Measurements from ENCODE around the gene MAGI3.

Gene MAGI3

DNA sequence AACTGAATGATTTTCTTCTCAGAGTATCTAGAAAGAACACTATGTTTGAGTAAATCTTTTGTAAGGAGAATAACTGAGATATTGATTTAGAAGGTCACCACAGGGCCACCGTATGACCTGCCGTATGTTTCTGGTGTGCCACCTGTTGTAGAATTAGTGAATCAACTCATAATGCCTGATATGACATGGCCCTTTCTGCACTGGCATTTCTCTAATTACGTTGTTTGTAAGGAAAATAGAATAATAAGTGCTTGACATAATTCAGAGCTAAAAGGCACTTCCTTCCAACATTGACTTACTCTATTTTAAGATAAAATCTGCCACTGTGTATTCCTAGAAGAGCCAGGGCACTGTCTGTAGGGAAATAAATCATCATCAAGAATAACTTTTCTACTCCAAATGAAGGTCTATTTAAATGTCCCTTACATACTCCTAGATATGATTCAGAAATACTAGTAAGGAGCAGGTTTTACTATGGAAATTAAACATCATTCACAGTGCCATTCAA lies 267.3 kb downstream of the MAGI3 start:
- no peak for DNase-seq (ENCODE audit: low read depth in 2 of 2)

GRCh38 chr1:113659035-113659434 lies 268.7 kb downstream of the MAGI3 start:
- DNase-seq (ENCODE audit: low read depth in 2 of 2), result no peak

- DNase-seq (ENCODE audit: low read depth in 2 of 2), result no peak
Observed at GRCh38 chr1:113659556-113659955, 269.2 kb downstream of the MAGI3 start.

DNA sequence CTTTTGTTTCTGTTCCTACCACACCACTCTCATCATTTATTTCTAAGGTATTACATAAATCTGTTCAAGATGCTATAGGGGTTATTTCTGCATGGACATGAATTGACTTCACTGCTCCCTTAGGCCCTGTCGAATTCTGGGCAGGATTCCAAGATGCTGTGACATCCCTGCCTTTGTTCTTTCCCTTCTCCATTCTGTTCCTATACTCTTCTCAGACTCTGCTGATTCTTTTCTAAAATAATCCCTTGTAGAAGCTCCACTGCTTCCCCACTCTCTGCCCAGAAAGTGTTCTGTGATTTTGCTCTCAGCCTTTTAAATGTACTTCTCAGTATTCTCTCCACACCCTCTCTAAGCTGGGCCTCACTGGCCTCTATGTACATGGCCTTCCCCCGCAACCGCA lies 269.8 kb downstream of the MAGI3 start:
- no peak for DNase-seq (ENCODE audit: low read depth in 2 of 2)

DNA sequence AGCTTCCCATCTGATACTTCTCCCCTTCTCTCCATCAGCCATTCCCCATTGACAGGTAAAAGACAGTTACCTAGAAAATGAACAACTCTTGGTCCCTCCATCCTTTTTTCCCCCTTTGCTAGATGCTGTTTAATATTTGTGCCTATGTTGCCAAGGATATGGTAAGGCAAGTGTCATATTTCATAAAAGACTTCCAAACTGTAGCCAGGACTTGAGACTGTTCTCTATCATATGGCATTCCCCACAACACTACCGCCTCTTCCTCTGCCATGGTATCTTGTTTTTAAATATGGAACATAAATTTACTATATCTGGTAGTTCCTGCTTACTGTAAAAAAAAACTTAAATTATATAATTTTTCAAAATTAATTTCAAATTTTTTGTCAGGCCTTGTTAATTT lies 271.8 kb downstream of the MAGI3 start:
- no peak for DNase-seq (ENCODE audit: low read depth in 2 of 2)

- DNase-seq (ENCODE audit: low read depth in 2 of 2), result no peak
Observed at GRCh38 chr1:113663165-113663951, 273.0 kb downstream of the MAGI3 start.

DNA sequence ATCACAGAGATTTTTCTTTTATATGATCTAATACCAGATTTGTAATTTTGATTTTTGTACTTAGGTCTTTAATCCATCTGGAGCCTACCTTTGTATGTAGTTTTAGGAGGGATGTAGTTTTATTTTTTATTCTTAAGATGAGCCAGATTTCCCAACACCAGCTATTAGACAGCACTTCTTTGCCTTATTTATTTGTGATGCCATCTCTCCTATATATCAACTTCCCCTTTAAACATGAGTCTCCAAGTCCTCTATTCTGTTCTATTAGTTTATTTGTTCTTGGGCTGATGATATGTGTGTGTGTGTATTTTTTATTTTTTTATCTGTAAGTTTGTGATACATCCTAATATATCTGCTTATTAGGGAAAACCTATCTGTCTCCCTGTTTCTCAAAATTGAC lies 274.8 kb downstream of the MAGI3 start:
- no peak for DNase-seq (ENCODE audit: low read depth in 2 of 2)

DNA sequence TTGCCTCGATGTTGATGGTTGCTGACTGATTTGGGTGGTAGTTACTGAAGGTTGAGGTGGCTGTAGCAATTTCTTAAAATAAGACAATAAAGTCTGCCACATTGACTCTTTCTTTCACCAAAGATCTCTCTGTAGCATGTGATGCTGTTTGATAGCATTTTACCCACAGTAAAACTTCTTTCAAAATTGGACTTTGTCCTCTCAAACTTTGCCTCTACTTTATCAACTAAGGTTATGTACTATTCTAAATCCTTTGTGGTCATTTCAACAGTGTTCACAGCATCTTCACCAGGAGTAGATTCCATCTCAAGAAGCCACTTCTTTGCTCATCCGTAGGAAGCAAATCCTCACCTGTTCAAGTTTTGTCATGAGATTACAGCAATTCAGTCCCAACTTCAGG lies 275.8 kb downstream of the MAGI3 start:
- DNase-seq (ENCODE audit: low read depth in 2 of 2), result no peak

- DNase-seq (ENCODE audit: low read depth in 2 of 2), result no peak
Observed at GRCh38 chr1:113669988-113670387, 279.7 kb downstream of the MAGI3 start.

DNA sequence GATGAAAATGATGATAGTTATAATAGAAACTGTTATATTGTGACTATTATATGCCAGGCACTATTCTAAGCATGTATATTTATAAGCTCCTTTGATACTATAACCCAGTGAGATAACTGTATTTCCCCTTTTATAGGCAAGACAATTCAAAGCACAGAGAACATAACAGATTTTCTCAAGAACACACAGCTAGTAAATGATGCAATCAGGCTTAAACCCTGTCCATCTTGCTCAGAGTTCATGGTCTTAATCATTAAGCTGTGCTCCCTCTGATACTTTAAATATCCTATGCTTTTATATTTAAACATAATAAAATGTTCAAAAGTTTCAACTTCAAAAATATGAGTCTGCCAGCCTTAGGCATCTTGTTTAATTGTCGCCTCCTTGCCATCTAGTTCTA lies 280.3 kb downstream of the MAGI3 start:
- DNase-seq (ENCODE audit: low read depth in 2 of 2), result no peak

GRCh38 chr1:113672491-113672890 lies 282.2 kb downstream of the MAGI3 start:
- no peak for DNase-seq (ENCODE audit: low read depth in 2 of 2)

DNA sequence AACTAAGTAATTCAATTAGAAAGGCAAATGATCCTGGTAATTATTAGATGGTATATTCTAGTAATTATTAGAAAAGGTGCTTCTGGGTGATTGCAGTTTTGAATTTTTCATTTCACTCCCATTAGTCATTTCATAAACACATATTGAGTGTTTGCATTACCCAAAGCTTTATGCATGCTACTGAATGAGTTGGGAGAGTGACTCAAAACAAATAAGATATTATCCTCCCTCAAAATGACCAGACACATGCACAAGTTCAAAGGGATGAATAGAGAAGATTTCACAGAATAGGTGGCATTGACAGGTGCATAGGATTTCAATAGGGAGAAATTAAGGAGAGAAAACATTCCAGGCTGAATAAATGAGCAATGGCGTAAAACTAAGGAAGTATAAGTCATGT lies 284.3 kb downstream of the MAGI3 start:
- DNase-seq (ENCODE audit: low read depth in 2 of 2), result no peak

DNA sequence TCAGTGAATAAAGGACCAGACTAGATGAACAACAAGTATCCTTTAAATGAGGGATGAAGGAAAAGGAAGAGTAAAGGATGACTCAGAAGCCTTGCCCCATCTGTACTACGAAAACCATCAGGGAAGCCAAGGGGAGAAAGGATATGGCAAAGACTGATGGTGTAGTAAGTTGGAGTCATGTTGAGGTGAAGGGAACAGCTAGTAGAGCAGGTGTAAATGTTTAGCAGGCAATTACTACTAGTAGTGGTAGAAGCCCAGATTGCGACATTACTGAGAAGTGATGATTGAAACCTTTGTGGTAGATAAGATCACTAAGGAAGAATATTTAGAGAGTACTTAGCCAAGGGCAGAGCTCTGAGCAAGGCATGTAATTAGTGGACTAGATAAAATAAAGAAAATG lies 285.0 kb downstream of the MAGI3 start:
- no peak for DNase-seq (ENCODE audit: low read depth in 2 of 2)

DNA sequence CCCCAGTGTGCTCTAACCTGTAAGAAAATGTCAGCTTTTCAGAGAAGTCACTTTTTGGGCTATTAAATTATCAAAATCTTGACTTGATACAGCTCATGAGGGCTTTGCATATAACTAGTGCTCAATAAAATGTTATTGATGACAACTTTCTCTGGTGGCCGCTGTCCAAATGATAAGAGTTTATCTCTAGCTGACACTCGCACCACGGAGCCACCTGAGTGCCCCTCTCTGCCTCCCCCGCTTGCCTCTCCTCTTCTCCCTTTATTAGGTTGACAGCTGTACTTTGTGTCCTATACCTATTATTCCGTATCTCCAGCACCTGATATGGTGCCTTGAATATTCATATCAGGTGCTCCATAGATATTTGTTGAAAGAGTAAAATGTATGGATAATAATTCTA lies 286.2 kb downstream of the MAGI3 start:
- DNase-seq (ENCODE audit: low read depth in 2 of 2), result no peak

GRCh38 chr1:113677250-113678158 lies 287.2 kb downstream of the MAGI3 start:
- DNase-seq (ENCODE audit: low read depth in 2 of 2), result no peak

- no peak for DNase-seq (ENCODE audit: low read depth in 2 of 2)
Observed at GRCh38 chr1:113678159-113678469, 287.8 kb downstream of the MAGI3 start.

GRCh38 chr1:113681596-113682337 lies 291.5 kb downstream of the MAGI3 start:
- no peak for DNase-seq (ENCODE audit: low read depth in 2 of 2)

GRCh38 chr1:113683384-113684152 lies 293.3 kb downstream of the MAGI3 start:
- no peak for DNase-seq (ENCODE audit: low read depth in 2 of 2)

DNA sequence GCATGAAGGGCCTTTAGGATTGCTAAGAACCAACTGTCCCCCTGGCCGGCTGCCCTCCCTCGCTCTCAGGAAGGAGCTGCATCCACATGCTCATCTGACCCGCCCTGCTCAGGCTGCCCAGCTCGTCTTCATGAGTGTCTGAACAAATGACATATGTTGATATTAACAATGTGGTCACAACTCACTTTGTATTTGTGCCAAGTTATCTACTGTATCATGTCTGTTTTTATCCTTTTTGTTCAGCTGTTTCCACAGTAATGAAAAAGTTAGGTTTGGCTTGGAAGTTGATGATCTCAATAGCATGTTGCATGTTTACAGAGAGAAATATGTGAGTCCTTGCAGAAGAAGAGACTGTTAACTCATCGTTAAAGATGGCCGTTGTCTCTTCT lies 293.8 kb downstream of the MAGI3 start:
- no peak for DNase-seq (ENCODE audit: low read depth in 2 of 2)

GRCh38 chr1:113686891-113687618 lies 296.7 kb downstream of the MAGI3 start:
- no peak for DNase-seq (ENCODE audit: low read depth in 2 of 2)

DNA sequence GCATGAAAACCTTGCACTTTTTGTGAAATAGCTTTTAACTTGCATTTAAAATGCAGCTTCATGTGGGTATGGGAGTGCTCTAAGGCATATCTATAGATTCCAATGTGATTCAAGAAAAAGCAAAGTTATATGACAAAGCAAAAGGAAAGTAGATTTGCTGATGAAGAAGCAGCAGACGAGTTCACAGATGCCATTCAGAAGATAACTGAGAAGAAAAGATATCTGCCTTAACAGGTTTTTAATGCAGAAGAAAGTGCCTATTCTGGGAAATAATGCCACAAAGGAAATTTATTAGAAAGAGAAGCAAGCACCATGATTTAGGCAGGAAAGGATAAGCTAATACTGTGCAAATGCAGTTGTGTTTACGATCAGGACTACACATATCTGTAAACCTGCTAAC lies 300.9 kb downstream of the MAGI3 start:
- DNase-seq (ENCODE audit: low read depth in 2 of 2), result no peak
